GM20000 (cell line): Measurements from ENCODE around the gene C12orf75.

ENCODE experiments used
- DNase-seq: peaks from one replicate; pipeline ENCODE4 v3.0.0; 2012; ENCODE audit warnings: low spot score
- TF ChIP-seq, protein P1 (sequence below): IDR thresholded peaks from 2 replicates; pipeline ENCODE4 v1.5.1; 2012; ENCODE audit warnings: mild to moderate bottlenecking, control low read depth; ENCODE audit errors: extremely low read depth, missing control alignments

Gene C12orf75

DNA sequence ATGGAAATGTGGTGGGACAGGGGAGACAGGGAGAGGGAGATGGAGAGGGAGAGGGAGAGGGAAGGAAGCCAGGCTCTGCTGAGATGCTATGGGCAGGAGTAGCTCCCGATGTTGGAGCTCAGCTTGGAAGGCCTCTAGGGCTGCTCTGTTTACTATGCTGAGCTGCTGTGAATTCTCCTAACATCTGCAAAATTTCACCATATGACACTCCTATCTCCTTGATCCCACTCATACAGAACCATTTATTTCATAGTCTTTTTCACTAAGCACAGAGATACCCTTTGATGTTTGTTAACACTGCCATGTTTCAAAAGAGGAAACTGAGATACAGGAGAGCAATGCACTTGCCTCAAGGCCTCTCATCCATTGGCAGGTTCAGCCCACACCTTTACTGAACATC, 60.7 kb downstream of the C12orf75 start:
- no peak for DNase-seq
- TF ChIP-seq, protein P1, sequence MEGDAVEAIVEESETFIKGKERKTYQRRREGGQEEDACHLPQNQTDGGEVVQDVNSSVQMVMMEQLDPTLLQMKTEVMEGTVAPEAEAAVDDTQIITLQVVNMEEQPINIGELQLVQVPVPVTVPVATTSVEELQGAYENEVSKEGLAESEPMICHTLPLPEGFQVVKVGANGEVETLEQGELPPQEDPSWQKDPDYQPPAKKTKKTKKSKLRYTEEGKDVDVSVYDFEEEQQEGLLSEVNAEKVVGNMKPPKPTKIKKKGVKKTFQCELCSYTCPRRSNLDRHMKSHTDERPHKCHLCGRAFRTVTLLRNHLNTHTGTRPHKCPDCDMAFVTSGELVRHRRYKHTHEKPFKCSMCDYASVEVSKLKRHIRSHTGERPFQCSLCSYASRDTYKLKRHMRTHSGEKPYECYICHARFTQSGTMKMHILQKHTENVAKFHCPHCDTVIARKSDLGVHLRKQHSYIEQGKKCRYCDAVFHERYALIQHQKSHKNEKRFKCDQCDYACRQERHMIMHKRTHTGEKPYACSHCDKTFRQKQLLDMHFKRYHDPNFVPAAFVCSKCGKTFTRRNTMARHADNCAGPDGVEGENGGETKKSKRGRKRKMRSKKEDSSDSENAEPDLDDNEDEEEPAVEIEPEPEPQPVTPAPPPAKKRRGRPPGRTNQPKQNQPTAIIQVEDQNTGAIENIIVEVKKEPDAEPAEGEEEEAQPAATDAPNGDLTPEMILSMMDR, result no peak

DNA sequence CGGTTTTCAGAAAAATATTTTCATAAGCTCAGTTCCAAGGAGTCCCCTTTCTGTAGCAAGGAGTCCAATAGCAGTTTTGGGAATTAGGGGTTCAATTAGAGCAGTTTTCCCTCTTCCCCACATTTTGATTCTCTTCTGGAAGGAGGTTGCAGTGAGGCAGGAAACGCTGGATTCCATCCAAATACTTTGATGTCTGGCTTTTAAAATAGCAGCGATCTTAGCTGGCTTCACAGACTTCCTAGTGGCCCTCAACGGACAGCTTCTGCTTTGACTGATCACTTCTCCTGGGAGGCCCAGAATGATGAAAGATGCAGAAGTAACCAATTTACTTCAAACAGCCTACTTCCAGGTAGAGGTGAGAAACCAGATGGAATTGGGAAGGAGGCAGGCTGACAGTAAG, 63.1 kb downstream of the C12orf75 start:
- no peak for DNase-seq
- TF ChIP-seq, protein P1, result no peak

DNA sequence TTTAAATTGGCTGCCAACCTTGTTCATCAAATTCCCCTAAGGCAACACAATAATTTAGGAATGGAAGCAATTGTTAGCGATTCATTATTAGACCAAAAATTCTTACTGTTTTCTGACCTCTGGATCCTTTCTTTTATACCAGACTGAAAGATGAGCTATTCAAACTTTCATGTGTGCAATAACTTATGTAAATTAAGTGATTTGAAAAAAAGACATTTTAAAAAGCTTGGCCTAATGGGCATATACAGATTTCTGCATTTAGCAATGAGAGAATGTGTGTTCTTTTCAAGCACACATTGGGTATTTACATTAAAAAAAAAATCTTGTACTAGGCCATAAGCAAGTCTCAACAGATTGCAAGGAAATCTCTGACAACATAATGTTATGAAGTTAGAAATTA, 65.5 kb downstream of the C12orf75 start:
- DNase-seq, result no peak
- TF ChIP-seq, protein P1, result no peak

DNA sequence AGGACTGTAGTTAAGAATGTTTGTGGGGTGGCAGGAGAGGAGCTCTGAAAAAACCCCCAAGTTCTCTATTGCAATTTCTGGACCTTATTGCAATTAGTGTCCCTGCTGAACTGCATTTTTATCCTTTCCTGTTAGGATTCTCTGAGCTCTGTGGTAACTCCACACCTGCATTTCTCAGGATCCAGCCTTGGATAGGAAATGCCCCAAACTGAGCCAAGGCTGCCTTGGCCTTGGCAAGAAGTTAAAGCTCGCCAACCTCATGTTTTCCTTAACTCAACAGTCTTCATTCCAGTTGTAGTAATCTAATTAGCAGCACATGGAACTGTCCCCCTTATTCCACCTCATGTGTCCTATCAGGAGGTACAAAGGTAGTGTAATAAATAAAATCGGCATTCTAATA, 66.5 kb downstream of the C12orf75 start:
- TF ChIP-seq, protein P1, result no peak
- no peak for DNase-seq

DNA sequence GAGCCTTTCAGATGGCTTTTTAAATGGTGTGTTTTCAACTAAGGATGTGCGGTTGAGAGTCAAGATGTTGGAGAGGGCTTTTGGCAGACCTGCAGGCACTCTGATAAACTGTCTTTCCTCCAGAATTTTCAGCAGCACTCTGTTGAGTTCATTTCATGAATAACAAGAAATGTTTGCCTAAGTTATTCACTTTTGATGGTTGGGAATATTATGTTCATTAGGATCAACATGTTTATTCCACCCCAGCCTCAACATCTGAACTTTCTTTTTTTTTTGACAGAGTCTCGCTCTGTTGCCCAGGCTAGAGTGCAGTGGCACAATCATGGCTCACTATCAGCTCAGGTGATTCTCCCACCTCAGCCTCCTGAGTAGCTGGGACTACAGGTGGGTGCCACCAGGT, 68.4 kb downstream of the C12orf75 start:
- no peak for DNase-seq

DNA sequence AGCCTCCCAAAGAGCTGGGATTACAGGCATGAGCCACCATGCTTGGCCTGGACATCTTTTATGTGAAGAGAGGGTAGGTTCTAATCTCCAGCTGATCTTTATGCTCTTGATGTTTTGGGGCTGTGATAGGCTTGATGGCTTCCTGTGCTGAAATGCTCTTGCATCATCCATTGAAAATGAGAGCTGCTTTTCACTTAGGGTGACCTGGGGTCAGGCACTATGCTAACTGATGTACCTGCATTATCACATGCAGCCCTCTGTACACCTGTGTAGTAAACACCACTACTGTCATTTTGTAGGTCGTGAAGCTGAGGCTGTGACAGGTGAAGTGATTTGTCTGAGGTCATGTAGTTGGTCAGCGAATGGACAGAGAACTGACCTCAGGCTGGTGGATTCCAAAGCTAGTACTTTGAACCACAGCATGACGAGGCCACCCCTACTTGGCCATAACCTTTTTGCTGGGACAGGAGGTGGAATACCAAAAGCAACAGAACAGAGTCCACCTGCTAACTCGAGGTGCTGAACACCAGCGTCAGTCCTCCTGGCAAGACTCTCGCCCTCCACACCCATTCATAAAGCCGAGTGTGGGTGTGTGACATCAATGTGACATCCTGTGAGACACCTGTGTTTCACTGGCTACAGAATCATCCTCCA, 69.1 kb downstream of the C12orf75 start:
- TF ChIP-seq, protein P1, result no peak
- no peak for DNase-seq

More for the DNA sequence above, 68.4 kb downstream of the C12orf75 start:
- TF ChIP-seq, protein P1, result no peak

DNA sequence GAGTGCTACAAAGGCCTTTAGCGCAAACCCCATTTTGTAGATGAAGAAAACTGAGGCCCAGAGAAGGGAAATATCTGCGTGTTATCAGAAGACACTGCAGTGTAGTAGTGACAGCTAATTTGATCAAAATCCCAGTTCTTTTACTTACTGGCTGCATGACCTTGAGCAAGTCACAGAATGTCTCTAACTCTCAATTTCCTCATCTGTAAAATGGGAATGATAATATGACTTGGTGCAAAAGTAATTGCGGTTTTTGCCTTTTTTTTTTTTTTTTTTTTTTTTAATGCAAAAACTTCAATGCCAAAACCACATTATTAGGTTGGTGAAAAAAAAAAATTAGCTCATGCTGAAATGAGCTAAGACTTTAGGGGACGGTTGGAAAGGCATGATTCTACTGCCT, 69.7 kb downstream of the C12orf75 start:
- DNase-seq, result no peak
- TF ChIP-seq, protein P1, result no peak
